ENCODE results near the gene ADARB2. TPM values are rescaled to one million over a fixed set of nuclear protein-coding genes. Genes with fewer than 3 reads are reported as not detected.

ADARB2 gene
- polyA plus RNA-seq, 4 donors, result 0.40 to 1.5 (median 0.91) TPM

DNA sequence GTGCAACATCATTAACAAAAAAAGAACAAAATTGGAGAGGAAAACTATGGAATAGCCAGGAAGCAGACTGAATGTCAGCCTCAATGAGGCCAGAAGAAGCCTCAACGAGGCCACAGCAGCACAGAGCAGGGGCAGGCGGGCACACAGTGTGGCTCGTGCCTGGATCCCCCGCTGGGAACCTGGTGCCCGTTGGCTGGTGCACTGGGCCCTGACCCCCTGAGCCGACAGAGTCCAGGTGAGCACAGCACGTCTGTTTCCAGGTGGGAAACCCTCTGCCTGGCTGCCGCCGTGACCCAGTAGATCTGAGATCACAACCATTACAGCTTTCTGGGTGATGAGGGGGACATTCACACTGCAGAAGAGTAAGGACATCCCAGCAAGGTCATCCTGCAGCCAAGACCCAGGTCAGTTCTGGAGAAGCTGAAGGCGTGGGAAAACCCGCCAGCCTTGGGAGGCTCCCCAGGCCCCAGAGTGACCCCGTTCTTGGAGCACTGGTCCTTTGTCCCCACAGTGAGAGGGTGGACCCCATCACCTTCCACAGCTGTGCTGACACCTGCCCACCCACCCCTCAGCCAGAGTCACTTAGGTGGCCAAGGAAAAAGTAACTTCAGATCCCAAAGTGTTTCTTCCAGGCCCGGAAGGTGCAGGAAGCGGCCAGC lies 222.1 kb downstream of the ADARB2 start:
- DNase-seq (ENCODE audit: low read depth in 4 of 4, low spot score in 3 of 4), result no peak

DNA sequence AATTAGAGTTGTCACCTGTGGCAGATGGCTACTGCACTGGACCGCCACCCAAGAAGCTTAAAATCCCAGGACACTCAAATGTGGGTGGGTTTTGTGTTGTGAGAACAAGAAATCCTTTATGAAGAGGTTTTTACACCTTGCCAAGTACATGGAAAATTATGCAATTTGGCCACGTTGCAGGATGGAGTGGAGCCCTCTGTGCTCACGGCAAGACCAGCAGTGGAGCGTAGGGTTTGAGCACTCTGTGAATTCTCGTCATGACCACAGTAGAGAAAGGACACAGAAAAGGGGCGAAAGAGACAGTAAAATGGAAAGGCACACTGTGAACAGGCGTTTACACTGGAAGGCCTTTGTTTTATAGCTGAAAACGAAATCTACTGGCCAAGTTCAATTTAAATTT lies 222.6 kb downstream of the ADARB2 start:
- no peak for DNase-seq (ENCODE audit: low read depth in 4 of 4, low spot score in 3 of 4)

DNA sequence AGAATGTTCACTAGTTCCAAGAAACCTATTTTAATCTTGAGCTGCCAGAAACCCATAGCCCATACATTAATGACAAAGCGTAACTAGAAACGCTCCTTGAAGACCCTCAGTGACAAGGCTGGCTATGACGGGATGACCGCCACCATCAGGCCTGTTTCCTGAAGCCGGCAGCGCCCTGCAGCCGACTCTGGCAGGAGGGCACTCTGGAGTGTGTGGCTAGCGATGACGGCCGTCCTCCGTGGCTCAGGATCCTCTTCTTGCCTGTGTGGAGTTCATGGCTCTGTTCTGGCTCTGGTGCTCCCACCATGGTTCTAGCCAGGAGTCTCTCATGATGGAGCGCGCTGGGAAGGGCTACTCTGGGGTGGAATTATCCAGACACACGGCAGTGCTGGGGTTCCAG lies 224.1 kb downstream of the ADARB2 start:
- no peak for DNase-seq (ENCODE audit: low read depth in 4 of 4, low spot score in 3 of 4)

DNA sequence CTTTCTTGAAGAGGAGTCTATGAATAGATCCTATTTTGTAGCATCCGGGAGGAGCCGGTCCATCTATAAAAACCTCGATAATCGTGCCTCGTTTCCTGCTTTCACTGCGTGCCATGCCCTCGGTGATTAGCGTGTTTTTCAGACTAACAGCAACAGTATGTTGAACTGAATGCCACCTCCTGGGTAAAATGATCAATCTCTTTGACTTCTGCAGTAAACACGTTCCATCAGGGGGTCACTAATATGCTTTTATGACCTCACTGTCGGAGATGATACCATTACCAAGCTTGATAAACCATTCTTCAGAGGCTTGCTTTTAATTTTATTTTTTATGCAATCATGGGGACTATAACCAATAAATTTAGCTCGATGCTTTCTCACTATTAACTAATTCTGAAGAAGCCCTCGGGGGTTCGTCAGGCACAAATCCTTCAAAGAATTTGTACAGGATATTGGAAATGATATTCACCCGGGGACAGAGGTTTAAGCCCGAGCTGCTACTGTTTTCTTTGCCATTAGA lies 228.3 kb downstream of the ADARB2 start:
- DNase-seq (ENCODE audit: low read depth in 4 of 4, low spot score in 3 of 4), result no peak

DNA sequence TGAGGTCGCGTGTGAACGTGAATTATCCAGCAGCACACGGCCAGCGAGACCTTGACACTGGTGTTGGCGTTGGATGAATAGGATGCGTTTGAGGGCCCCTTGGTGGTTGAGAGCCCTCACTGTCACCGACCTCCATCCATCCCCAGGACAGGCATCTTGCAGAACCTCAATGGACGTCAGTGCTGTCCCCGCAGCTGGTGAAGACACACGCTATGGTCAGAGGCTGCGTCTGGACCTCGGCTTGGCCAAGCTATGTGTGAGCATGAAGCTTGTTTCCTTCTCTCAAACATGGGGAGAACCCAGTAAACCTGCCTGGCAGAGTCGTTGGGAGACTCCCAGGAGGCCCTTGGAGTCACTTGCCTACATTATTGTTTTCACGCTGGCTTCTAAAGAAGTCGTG lies 229.2 kb downstream of the ADARB2 start:
- DNase-seq (ENCODE audit: low read depth in 4 of 4, low spot score in 3 of 4), result no peak

DNA sequence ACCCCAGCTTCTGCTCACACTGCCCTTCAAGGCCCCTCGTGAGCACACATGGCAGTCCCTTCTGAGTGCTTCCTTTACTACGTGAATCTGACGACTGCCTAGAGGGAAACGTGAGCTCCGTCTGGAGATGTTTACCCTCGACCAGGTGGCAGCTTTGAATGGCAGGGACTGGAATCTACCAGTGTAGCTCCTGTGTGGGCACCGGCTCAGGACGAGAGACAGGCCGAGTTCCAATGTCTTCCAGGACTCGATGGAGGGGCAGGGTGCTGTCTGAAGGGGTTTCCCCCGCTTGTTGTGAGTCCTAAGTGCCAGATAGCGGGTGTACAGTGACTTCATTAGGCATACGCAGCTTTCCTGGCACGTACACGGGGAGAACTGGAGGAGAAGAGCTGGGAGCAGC lies 229.9 kb downstream of the ADARB2 start:
- DNase-seq (ENCODE audit: low read depth in 4 of 4, low spot score in 3 of 4), result no peak

DNA sequence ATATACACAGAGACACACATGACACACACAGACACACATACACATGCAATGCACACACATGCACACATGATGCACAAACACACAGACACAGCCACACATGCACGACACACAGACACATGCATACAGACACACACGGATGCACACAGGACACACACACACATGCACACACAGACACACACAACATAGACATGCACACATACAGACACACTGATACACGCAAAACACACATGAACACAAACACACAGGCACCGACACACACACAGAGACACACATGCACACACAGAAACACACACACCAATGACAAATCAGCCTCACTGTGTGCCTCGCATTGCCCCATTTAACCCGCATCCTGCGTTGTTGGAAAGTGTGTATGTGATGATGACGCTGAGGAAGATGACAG lies 232.4 kb downstream of the ADARB2 start:
- DNase-seq (ENCODE audit: low read depth in 4 of 4, low spot score in 3 of 4), result no peak

DNA sequence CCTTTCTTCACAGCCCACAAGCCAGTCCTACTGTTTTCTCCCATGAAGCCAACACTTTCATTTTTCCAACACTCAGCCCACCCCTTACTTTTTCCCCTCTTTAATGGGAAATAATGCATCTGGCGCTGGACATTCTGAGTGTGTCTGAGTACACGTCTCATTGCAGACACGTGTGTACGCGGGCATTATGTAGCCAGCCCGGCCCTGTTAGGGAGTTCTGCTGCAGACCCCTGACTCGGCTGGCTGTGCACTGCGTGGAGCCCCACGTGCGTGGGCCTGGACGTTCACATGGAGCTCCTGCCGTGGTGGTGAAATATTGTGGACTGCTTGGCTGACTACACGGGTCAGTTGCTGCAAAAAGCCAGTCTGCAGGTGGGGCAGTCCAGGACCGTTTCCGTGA lies 233.0 kb downstream of the ADARB2 start:
- DNase-seq (ENCODE audit: low read depth in 4 of 4, low spot score in 3 of 4), result no peak

DNA sequence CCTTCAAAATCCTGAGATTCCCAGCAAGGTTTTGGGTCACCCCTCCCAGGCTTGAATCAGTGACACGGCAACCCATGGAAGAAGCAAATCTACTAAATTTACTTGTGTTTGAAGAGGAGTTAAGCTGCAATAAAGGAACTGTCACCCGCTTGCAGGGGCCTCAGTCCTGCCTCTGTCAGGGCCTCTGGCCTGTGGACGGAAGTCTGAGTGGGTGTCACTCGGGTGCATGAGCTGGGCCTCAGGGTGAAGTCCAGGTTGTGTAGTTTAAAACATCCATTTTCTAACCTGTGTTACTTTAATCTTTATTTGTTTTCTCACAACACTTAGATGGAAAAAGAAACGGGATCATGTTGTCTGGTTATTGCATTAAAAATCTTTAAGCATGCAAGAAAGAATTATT lies 234.9 kb downstream of the ADARB2 start:
- DNase-seq (ENCODE audit: low read depth in 4 of 4, low spot score in 3 of 4), result no peak

DNA sequence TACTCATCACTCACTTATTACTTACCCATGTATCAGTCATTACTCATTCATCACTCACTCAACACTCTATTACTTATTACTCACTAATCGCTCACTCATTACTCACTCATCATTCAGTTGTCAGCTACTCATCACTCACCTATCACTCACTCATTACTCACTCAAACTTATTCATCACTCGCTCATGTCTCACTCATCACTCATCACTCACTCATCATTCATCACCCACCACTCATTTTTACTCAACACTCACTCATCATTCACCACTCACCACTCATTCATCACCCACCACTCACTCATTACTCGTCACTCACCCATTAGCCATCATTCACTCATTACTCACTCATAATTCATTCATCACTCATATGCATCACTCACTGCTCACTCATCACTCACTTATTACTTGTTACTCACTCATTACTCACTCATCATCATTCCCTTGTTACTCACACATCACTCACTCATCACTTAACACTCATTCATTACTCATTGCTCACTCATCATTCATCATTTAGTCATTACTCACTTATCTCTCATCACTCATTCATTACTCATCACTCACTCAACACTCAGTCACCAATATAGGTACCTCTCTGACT lies 237.9 kb downstream of the ADARB2 start:
- DNase-seq (ENCODE audit: low read depth in 4 of 4, low spot score in 3 of 4), result no peak

DNA sequence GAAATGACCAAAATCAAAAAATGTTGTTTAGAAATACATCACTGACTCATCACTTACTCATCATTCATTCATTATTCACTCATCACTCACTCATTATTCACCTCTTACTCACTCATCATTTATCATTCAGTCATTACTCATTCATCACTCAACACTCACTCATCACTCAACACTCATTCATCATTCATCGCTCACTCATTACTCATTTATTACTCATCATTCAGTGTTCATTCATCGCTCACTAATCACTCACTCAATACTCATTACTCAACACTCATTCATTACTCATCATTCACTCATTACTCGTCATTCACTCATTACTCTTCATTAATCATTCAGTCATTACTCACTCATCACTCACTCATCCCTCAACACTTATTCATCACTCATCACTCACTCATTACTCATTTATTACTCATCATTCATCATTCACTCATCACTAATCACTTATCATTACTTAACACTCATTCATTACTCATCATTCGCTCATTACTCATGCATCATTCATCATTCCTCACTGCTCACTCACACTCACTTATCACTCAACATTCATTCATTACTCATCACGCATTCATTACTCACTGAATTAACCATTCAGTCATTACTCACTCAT lies 238.5 kb downstream of the ADARB2 start:
- DNase-seq (ENCODE audit: low read depth in 4 of 4, low spot score in 3 of 4), result no peak

DNA sequence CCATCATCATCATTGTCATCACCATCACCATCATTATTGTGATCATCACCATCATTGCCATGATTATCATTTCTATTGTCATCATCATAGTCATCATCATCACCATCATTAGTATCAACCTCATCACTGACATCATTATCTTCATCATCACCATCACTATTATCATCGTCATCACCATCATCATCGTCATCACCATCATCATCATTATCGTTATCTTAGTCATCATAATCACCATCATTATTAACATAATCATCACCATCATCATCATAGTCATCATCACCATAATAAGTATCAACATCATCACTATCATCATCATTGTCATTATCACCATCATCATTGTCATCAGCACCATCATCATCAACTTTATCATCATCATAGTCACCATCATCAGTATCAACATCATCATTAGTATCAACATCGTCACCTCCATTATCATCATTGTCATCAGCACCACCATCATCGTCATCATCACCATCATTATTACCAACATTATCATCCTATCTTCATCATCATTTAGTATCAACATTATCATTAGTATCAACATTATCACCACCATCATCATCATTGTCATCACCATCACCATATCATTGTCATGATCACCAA lies 241.3 kb downstream of the ADARB2 start:
- DNase-seq (ENCODE audit: low read depth in 4 of 4, low spot score in 3 of 4), result no peak

DNA sequence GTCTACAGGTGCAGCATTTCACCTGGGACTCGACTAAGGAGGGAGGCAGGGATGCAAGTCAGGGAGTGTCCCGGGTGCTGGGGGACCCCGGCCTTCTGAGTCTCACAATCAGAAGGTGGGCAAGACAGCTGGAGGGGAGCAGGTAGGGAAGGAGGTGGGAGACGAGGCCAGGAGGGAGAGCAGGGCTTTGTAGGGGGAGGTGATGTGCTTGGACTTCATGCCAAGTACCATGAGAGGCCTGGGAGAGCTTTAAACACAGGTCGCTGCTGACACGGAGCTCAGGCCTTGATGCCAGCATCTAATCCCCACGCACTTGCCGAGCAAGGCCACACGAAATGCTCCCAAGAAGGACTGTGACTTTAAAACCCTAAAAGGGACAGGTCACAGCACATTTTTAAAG lies 244.7 kb downstream of the ADARB2 start:
- no peak for DNase-seq (ENCODE audit: low read depth in 4 of 4, low spot score in 3 of 4)

DNA sequence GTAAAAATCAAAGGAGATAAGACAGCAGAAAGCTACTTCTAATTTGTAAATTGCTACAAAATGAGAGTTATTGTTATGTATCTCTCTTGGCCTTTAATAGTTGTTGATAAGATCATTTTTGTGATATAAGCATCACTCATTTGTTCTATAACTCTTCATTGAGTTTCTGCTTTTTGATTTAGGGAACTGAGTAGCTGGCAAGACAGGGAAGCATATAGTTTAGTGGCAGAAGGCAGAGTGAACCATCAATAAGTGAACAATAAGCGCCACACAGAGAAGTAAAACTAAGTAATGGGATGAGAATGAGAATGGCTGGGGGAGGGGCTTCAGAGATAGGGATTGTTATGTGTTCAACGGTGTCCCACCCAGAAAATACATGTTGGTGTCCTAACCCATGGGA lies 245.4 kb downstream of the ADARB2 start:
- no peak for DNase-seq (ENCODE audit: low read depth in 4 of 4, low spot score in 3 of 4)

DNA sequence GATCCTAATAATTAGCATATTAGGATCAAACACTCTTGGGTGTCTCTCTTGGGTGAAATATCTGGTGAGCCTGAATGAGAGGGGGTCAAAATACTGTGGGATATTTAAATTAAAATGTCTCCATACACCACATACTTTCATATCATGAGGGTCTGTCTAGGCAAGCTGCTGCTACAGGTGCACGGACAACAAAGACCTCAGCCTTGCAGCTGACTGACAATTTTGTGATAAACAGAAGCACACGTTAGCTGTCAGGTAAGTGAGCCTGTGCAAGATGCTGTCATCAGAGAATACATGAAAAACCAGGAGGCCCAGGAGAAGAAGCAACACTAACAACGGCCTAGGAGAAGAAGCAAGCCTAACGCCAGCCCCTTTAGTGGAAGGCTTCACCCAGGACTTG lies 247.5 kb downstream of the ADARB2 start:
- no peak for DNase-seq (ENCODE audit: low read depth in 4 of 4, low spot score in 3 of 4)

DNA sequence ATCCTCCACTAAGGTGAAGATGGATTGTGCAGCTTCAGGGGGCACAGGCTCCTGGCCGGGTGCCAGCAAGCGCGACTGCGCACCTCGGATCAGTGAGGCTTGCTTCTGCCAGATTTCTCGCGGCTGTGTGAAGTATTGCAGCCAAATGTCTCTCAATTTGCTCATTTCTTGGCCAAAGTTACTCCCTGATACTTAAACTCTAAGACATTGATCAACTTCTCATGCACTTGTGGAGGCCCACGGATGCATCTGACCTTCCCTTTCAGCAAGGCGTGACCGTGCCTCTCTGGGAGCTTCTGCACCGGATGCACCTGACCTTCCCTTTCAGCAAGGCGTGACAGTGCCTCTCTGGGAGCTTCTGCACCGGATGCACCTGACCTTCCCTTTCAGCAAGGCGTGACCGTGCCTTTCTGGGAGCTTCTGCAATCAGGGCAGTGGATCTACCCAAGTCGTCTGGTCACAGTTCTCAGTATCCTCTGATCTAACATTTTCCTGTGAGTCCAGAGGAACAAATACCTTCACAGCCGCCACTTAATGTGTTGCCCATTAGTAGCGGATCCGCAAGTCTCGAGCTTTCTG lies 248.3 kb downstream of the ADARB2 start:
- no peak for DNase-seq (ENCODE audit: low read depth in 4 of 4, low spot score in 3 of 4)

DNA sequence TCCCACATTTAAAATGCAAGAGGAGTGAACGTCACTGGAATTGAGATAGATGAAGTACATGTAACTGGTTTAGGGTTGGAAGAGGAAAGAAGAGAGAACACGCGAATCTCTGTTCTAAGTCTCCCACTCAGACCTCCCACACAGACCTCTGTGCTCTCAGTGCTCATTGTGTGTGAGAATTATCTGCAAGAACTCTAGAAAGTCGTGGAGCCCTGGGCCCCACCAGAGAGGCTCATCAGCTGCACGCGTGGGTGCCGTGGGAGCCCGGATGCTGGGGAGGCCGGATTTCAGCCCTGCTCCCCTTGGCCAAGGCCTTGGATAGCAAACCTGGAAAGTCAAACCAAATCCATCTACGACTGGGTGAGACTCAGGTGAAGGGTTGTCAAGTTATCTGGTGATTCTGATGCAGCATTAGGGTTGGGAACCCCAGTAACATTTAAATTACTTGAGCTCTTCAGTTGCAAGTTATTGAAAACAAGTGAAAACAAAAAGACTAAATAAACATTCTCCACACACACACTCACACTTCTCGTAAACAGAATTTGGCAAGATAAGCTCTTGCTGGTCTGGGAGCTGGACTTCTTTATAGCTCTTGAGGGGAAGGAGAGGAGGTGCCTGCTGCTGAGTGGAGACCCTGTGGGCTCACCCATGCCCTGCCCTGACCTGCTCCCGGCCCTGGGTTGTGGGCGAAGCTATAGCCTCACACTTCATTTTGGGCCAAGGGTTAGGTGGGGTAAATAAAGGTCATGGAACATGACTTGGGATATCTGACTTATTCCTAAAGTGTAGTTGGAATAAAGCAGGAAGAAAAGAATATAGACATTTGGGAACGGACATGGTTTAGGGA lies 250.3 kb downstream of the ADARB2 start:
- DNase-seq (ENCODE audit: low read depth in 4 of 4, low spot score in 3 of 4), result no peak

DNA sequence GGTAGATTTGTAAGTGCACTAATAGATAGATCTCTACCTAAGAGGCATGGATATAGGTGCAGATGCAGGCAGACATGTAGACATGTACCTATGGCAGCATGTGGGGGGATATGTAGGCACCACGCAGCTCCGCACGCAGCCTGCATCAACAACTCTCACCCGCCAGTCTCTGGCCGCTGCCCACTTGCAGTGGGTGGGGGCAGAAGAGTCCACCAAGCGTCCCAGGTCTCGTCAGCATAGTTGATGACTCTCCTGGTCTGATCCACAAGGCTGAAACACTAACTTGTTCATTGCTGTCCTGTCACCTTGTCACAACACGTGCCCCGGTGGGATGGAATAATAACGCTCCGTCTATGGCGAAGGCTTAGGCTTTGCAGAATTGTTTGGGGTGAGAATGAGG lies 252.0 kb downstream of the ADARB2 start:
- DNase-seq (ENCODE audit: low read depth in 4 of 4, low spot score in 3 of 4), result no peak

DNA sequence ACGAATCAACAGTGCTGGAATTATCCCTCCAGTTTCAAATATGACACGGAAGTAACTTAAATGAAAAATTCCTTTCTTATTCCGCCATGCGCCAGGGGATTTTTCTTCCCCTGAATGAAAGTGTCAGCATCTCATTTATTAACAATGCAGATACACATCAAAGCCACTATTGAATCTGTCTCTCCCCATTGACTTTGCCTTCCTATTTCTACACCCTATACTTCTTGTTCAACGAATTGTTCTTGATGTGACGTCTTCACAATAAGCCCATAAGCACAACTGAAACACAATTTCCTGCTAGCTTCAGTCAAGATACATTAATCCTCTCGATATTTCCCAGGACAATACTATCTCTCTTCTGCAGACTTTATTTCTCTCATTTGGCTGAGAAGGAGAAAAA lies 253.5 kb downstream of the ADARB2 start:
- DNase-seq (ENCODE audit: low read depth in 4 of 4, low spot score in 3 of 4), result no peak

DNA sequence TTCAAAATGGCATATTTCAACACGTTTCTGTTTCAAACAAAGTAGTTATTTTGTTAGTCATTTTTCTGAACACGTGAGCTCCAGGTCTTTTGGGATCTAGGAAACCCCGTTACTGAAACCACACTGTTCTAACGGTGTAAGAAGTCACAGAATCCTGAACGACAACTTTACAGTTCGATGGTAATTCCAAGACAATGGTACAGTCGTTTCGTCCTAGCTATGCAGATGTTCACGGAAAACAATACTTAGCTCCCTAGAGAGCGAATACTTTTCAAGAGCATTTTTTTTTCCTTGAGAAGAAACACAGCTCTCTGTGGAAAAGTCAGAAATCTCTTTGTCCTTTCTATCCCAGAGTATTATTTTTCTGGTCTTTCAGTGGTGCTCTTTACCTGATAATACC lies 254.1 kb downstream of the ADARB2 start:
- DNase-seq (ENCODE audit: low read depth in 4 of 4, low spot score in 3 of 4), result no peak

DNA sequence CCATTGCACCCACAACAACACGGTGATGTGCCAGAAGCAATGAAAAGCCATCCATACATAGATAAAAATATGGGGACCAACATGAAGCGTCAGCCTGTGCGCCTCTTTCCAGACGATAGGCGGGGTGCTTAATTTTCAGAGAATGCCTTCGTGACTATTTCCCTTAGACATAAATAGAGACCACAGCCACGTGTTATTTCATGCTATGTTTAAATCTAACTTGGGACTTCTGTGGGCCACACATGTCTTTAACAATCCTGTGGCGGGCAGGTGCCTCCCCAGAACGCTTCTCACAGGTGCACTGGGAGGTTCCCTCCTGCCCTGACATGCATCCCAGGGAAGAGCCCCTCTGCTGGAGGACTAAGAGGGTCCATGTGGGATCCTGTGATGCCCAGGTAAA lies 259.7 kb downstream of the ADARB2 start:
- no peak for DNase-seq (ENCODE audit: low read depth in 4 of 4, low spot score in 3 of 4)

Measured in left renal pelvis (tissue), 4 donors.